Measurements from ENCODE around the gene DNAH3.
"Not testable (repeated sequence)": the region's sequence is repeated elsewhere in the genome, so short reads cannot be mapped to it uniquely, and the experiment has no call there.

DNAH3 gene

GRCh38 chr16:21167360-21167759 is 16.7 kb upstream of the DNAH3 start:
- no peak for DNase-seq (ENCODE audit: low read depth, low spot score)

GRCh38 chr16:21166561-21166961 is 15.9 kb upstream of the DNAH3 start:
- no peak for DNase-seq (ENCODE audit: low read depth, low spot score)

- DNase-seq (ENCODE audit: low read depth, low spot score) = no peak
Observed at GRCh38 chr16:21164521-21165168, 14.0 kb upstream of the DNAH3 start.

GRCh38 chr16:21163576-21163975 is 12.9 kb upstream of the DNAH3 start:
- no peak for DNase-seq (ENCODE audit: low read depth, low spot score)

- no peak for DNase-seq (ENCODE audit: low read depth, low spot score)
Observed at GRCh38 chr16:21162661-21163151, 12.1 kb upstream of the DNAH3 start.

GRCh38 chr16:21161211-21161610 is 10.6 kb upstream of the DNAH3 start:
- DNase-seq (ENCODE audit: low read depth, low spot score) = no peak

GRCh38 chr16:21160276-21160675 is 9.6 kb upstream of the DNAH3 start:
- DNase-seq (ENCODE audit: low read depth, low spot score) = no peak

GRCh38 chr16:21159281-21159951 is 8.8 kb upstream of the DNAH3 start:
- DNase-seq (ENCODE audit: low read depth, low spot score) = no peak

GRCh38 chr16:21158208-21159110 is 7.8 kb upstream of the DNAH3 start, which contains the start of gene LDAF1:
LDAF1 (plus strand) TSS chr16:21158674; CDS start chr16:21161183, 2,509 bp downstream.
- peak; percentile 54 for DNase-seq (ENCODE audit: low read depth, low spot score)

GRCh38 chr16:21157632-21158031 is 7.0 kb upstream of the DNAH3 start:
- no peak for DNase-seq (ENCODE audit: low read depth, low spot score)

GRCh38 chr16:21156767-21157467 is 6.3 kb upstream of the DNAH3 start:
- DNase-seq (ENCODE audit: low read depth, low spot score) = no peak

- DNase-seq (ENCODE audit: low read depth, low spot score) = not testable (repeated sequence)
Observed at GRCh38 chr16:21156011-21156410, 5.4 kb upstream of the DNAH3 start.

GRCh38 chr16:21153124-21153729 is 2.6 kb upstream of the DNAH3 start:
- DNase-seq (ENCODE audit: low read depth, low spot score) = not testable (repeated sequence)

- not testable (repeated sequence) for DNase-seq (ENCODE audit: low read depth, low spot score)
Observed at GRCh38 chr16:21152160-21153030, 1.7 kb upstream of the DNAH3 start.

GRCh38 chr16:21145738-21146137 is 4.9 kb downstream of the DNAH3 start:
- DNase-seq (ENCODE audit: low read depth, low spot score) = no peak

- no peak for DNase-seq (ENCODE audit: low read depth, low spot score)
Observed at GRCh38 chr16:21134053-21134452, 16.6 kb downstream of the DNAH3 start.

GRCh38 chr16:21130811-21131210 is 19.8 kb downstream of the DNAH3 start:
- DNase-seq (ENCODE audit: low read depth, low spot score) = no peak

GRCh38 chr16:21128991-21129390 is 21.7 kb downstream of the DNAH3 start:
- DNase-seq (ENCODE audit: low read depth, low spot score) = no peak

GRCh38 chr16:21126518-21126917 is 24.1 kb downstream of the DNAH3 start:
- no peak for DNase-seq (ENCODE audit: low read depth, low spot score)

- DNase-seq (ENCODE audit: low read depth, low spot score) = no peak
Observed at GRCh38 chr16:21125191-21125590, 25.5 kb downstream of the DNAH3 start.
